Activated naive CD4-positive, alpha-beta T cell (primary cell): ENCODE results near the gene SUSD6.

Experiments used
- DNase-seq, 4 experiments: peaks; one replicate each; lab custom pipeline; 2025; lab: John Stamatoyannopoulos, UW

SUSD6 gene

DNA sequence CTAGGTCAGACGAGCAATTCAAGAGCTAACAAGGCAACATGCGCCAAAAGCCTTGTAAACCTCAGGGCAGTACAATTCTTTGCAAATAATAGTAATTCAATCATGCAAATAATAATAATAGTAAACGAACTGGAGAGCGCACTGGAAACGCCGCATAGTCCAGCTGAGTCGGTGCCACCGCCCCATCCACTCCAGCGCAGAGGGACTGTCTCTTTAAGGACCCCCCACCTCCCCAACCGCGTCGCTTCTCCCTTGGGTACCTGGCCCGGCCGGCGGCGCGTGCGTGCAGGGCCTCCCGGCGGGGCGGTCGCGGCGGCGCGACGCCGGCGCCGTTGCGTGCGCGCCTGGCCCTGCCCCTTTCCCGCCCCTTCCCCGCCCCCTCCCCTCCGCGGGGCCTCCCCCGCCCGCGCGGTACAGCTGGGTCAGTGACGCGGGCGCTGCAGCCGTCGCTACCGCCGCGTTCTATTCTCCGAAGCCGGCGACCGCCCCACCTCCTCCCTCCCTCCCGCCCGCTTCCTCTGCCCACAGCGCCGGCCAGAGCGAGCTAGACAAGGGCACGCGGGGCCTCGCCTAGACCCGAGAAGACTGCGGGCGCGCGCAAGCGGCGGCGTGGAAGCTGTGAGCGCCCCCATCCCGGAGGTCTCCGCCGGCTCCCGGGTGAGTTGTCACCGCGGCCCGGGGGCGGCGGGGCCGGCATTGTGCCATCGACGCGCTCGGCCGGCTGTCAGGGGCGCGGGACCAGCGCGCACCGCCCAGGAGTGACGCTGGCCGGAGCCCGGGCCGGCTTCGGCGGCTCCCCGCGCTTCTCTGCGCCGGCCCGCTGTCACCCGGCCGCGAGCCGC is at the start of gene SUSD6:
Gene SUSD6, plus strand, starts transcription at position 425 of the 842 bp plus-strand sequence. CDS start 46,997 bp downstream, outside the sequence.
- DNase-seq: peak; percentile 68 to 90 (median 77)

DNA sequence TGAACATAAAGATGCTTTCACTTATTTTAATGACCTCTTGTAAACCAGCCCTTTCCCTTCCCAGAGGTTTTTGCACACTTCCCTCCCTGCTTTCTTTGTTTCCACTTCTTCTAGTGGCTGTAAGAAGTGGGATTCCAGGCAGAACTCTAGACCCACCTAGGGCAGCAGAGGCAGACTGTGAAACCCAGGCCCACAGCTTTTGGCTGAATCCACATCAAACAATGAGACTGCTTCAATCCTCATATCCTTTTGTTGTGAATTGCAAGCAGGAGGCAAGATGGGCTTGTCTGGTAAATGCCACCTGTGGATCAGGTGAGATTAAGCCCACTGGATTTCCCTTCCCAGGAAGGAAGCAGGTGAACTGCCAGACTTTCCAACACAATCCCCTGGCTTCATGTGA is 49.5 kb upstream of the SUSD6 start:
- no peak for DNase-seq

DNA sequence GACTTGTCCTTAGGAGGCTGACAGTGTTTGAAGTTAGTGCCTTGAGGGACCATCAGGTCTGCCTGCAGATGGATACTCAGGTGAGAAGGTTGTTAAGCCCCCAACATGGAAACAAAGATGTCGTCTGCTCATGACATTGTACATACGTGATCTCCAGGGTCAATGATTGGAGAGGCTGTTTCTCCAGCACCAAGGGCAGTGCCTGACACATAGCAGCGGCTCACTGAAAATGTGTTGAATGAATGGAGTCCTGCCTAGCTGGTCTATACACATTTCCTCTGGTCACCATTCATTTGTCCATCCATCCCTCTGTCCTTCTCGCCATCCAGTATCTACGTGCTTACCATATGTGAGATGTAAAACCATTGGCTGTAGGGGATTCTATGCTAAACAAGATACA is 43.8 kb upstream of the SUSD6 start:
- DNase-seq: no peak

DNA sequence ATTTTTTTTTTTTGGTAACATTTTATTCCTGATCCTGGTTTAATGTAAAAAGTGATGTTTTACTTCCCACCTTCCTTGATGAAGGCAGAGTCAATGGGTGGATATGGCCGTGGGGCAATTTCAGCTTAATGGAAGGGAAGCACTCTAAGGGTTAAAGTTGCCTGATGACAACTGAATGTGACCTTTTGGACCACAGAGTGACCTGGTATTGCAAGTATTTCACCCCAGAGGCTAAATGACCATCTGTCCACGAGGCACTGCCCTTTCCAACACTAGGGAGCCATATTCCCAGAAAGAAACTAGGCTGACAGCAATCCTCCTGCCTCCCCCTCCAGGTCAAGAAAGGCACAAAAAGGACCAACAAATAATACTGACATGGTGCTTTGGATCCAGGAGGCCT is 41.5 kb upstream of the SUSD6 start:
- DNase-seq: no peak

DNA sequence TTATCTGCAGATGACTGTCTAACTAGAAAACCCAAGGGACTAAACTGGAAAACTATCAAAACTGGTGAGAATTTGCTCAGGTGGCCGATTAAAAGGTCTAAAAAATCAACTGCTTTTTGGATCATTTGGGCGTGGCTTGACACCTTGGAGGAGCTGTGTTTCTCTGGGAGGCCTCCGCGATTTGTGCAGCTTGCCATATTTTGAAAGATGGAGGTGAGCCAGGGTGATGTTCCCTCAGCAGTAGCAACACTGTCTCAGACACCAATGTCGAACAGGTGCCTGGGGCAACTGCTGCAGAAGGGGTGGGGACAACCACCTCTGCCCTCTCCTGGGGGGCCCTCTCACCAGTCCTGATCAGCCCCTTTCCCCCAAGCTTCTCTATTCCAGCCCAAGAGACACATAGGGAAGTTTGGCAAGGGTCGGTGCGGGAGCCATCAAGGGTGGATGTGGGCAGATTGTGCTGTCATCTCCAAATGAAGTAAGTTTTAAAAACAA is 40.5 kb upstream of the SUSD6 start:
- DNase-seq: no peak

GRCh38 chr14:69571449-69572029 is 39.9 kb upstream of the SUSD6 start:
- no peak for DNase-seq

DNA sequence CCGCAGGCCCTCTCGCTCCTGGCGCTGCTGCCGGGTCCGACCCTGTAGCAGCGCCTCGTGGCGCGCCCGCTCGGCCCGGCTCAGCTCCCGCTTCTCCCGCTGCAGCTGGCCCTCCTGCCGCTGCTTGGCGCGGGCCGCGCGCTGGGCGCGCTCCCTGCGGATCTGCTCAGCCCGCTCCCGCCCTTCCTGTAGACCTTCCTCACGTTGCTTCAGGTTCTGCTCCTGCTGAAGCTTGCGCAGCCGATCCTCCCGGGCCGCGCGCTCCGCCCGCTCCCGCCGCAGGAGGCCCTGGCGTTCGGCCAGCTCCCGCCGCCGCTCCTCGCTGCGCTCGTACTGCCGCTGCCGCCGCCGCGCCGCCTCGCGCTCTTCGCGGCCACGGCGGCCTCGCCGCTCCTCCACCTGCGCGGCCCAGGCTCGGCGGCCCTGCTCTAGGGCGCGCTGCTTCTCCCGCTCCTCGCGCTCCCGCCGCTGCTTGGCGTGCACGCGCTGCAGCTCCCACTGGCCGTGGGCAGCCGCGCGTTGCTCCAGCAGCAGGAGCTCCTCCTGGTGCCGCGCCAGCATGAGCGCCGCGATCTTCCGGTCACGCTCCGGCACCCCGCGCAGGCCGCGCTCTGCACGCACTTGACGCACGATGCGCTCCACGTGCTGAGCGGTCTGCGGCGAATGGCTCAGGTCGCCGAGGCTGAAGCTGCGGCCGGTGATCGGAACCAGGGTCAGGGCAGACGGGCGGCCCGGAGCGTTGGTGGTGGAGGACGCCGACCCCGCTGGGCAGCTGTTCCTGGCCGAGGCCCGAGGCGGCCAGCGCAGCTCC is 39.2 kb upstream of the SUSD6 start:
- DNase-seq: no peak

GRCh38 chr14:69572841-69573135 is 38.6 kb upstream of the SUSD6 start:
- DNase-seq: no peak

GRCh38 chr14:69573205-69573830 is 38.1 kb upstream of the SUSD6 start:
- DNase-seq: no peak

DNA sequence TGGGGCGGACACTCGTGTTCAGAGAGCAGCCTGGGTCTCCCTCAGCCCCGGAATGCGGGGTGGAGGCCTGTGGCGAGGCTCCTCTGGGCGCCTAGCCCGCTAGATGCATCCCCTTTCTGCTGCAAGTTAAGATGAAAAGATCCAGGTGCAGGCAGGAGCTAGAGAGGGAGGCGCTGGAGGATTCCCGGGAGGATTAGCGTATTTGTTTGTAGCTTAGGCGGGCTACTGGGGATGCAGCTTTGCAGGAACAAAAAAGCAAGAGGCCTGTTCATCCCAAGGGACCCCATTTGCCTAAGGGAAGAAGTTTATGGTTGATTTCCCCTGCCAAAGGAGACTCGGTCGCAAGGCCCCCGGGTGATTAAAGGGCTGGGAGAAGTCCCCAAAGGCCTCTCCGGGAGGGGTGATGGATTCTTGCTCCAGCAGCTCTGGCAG is 37.5 kb upstream of the SUSD6 start:
- DNase-seq: no peak

GRCh38 chr14:69574263-69574953 is 37.0 kb upstream of the SUSD6 start, which contains the start of gene CCDC177:
Gene CCDC177, minus strand, starts transcription at chr14:69574871. Its CDS starts 1,249 bp downstream, at chr14:69573622.
- DNase-seq: peak; percentile 44 to 68 (median 56)

DNA sequence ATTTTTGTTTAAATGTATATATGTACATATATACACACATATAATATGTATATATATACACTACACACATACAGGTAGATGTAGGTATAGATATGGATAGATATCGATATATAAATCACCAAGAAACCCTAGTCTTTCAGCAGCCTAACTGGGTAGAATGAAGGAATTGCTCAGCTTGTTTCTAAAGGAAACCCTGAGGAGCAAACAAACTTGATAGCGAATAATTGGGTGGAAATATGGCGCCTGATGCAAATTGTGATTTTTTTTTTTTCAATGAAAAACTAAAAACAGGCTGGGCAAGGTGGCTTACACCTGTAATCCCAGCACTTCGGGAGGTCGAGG is 36.5 kb upstream of the SUSD6 start:
- DNase-seq: no peak

GRCh38 chr14:69579476-69579875 is 31.9 kb upstream of the SUSD6 start:
- no peak for DNase-seq

GRCh38 chr14:69580009-69580577 is 31.3 kb upstream of the SUSD6 start:
- no peak for DNase-seq

DNA sequence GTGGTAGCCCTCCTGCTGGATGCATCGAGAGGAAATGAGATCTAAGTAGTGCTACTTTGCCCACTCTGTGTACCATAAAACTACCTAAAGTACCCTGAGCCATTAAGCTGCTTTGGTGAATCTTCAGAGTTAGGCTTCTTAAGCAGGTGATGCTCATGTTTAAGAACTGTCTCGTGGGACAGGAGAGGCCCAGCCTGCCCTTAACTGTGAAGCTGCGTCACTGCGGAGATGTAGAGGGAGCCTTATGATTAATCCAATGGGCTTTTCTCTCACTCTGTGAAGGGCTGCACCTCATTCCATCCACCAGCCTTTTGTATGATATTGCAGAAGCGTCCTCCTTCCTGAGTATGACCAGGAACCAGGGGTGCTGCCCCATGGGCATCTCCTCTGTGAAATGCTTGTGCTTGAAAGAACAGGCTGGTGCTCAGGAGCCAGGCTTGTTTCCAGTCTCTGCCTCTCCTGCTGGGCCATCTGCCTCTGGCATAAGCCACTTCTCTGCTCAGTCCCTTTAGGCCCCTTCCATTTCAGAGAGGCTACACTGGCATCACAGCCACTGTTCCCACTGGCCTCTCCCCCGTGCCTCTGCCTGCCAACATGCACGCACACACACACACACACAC is 30.0 kb upstream of the SUSD6 start:
- no peak for DNase-seq

- DNase-seq: no peak
These were observed 29.2 kb upstream of the SUSD6 start for GRCh38 chr14:69582212-69582611.

DNA sequence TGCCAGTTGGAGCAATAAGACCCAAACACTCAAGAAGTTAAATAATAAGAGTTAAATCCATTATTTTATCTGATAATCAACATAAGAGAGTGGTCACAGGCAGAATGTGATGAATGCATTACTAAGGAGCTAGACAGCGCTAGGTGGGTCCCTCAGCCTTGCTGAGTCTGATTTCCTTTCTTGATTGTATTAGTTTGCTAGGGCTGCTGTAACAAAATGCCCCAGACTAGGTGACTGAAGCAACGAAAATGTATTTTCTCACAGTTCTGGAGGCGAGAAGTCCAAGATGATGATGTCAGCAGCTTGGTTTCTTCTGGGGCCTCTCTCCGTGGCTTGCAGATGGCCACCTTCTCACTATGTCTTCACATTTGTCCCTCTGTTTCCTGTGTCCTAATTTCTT is 28.6 kb upstream of the SUSD6 start:
- DNase-seq: no peak

- no peak for DNase-seq
These were observed 27.0 kb upstream of the SUSD6 start for GRCh38 chr14:69584389-69584788.

DNA sequence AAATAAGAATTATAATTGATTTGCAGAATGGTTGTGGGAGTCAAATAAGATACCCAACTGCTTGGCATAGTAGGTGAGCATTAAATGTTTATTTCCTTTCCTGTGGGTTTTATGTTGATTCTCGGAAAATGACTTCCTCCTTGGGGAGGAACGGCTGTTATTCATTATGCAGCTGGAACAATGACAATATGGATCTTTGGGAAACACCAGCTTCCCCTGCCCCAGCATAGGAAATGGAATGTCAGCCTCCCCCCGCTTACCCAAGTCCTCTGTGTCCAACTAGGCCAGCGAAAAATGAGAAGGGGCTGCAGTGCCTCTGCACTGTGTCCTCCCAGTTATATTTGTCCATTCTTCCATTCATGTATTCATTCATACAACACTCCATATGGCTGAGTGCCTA is 25.0 kb upstream of the SUSD6 start:
- DNase-seq: no peak

DNA sequence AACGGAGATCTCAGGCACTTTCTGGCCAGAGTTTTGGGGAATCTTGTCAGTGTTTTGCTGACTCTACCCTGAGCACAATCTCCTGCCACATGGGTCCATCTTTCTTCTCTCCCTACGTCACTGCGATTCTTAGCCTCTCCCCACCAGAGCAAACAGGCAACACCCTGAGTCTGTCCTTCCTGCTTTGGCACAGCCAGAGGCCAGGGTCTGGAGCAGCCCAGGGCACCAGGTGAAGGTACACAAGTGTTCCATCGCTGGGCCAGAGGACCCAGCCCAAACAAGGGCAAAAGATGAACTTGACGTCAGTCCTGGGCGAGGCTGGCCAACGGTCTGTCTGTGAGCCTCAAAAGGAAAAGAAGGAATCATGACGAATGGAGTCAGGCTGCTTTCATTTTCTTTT is 24.0 kb upstream of the SUSD6 start:
- DNase-seq: no peak

GRCh38 chr14:69591317-69591716 is 20.1 kb upstream of the SUSD6 start:
- DNase-seq: no peak
